ENCODE results near the gene TUNAR. TPM values are rescaled to one million over a fixed set of nuclear protein-coding genes. Genes with fewer than 3 reads are reported as not detected.

TUNAR gene
- total RNA-seq, 1 donor from 2014 or later: 2.0 TPM

Other genes starting within 250 kb of the TUNAR start
- gene TCL1B, start 190.4 kb upstream of the TUNAR start, total RNA-seq (ENCODE audit: unreplicated experiment): not detected
- not detected for gene TCL1A, start 162.7 kb upstream of the TUNAR start, total RNA-seq (ENCODE audit: unreplicated experiment)
- gene C14orf132, start 162.5 kb downstream of the TUNAR start, total RNA-seq (ENCODE audit: unreplicated experiment): 4.4 TPM